Prostate gland (tissue), 2 donors: ENCODE results near the gene SLK.

Experiments
- POLR2A ChIP-seq: fragments of 450-650 bp; IDR thresholded peaks from one replicate; pipeline ENCODE4 v1.6.1; 2016; ENCODE audit warnings: antibody characterized with exemption, mild to moderate bottlenecking
- POLR2AphosphoS5 ChIP-seq: sonication (generic); formaldehyde crosslinking; IDR thresholded peaks from one replicate; pipeline ENCODE4 v1.6.1; 2017; ENCODE audit warnings: antibody characterized with exemption
- TF ChIP-seq, protein P1 (sequence below), 4 experiments: fragments of 200-600 bp in 2 of 4; fragments of 450-650 bp in 2 of 4; sonication (generic) in 2 of 4; IDR thresholded peaks; 1 replicate in 3 of 4; 2 replicates in 1 of 4; pipeline ENCODE4 v1.5.1; 2016 to 2019; ENCODE audit warnings: antibody characterized with exemption in 4 of 4, mild to moderate bottlenecking in 2 of 4, moderate library complexity in 2 of 4

DNA sequence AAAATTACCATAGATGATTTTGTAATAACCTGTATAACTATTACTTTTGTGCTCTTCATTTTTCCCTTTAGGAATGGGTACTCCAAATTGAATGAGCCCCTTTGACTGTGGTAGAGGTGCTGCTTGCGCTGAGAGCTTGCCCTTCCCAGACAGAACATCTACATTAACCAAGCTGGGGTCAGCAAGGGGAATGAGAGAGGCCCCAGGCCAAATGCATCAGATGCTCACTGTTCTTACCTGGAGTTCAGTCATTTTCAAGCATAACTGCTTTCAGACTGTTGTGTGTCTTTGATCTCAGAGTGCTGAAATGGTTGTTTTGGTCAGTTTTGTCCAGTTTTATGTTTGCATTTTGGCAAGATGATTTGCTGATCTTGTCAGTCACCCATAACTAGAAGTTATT lies 41.3 kb upstream of the SLK start:
- no peak for TF ChIP-seq POLR2A
- TF ChIP-seq, protein P1, sequence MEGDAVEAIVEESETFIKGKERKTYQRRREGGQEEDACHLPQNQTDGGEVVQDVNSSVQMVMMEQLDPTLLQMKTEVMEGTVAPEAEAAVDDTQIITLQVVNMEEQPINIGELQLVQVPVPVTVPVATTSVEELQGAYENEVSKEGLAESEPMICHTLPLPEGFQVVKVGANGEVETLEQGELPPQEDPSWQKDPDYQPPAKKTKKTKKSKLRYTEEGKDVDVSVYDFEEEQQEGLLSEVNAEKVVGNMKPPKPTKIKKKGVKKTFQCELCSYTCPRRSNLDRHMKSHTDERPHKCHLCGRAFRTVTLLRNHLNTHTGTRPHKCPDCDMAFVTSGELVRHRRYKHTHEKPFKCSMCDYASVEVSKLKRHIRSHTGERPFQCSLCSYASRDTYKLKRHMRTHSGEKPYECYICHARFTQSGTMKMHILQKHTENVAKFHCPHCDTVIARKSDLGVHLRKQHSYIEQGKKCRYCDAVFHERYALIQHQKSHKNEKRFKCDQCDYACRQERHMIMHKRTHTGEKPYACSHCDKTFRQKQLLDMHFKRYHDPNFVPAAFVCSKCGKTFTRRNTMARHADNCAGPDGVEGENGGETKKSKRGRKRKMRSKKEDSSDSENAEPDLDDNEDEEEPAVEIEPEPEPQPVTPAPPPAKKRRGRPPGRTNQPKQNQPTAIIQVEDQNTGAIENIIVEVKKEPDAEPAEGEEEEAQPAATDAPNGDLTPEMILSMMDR (IDR thresholded peaks at IDR 0.05) = no peak
- no peak for TF ChIP-seq POLR2AphosphoS5
